Measurements from ENCODE around the gene TBC1D3I.

Gene TBC1D3I

DNA sequence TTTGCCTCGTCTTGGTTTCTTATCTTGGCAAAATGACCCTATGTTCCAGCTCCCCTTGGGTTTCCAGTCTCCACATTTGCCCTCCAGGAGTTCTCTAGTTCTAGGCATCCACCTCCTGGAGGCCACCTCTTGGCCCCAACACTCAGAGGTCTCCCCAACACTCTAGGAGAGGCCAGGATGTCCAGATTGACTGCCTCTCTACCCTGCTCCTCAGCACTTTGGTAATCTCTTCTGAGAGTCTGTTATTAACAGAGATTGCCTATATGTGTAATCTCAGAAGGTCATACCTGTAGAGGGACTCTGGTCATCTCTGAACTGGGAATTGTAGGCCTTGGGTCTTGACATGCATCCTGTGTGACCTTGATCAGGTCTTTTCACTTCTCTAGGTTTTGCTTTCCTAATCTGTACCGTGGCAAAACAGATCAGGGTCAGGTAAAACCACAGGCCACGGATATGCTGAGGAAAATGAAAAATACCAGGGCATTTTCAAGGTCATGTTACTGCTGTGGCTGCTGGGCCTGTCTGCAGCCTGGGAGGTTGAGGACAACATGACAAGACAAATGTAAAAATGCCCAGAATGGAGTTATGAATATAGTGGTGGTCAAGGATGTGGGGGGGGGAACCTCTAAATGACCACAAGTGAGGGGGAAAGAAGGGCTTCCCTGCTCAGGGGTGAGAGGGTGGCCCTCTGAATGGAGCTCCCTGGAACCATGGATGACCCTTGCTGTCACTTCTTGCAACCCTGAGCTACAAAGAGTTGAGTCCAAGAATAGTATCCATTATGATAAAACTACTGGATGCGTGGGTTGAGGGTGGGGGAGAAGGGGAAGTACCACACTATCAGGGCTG, 58.5 kb downstream of the TBC1D3I start:
- DNase-seq: no peak

DNA sequence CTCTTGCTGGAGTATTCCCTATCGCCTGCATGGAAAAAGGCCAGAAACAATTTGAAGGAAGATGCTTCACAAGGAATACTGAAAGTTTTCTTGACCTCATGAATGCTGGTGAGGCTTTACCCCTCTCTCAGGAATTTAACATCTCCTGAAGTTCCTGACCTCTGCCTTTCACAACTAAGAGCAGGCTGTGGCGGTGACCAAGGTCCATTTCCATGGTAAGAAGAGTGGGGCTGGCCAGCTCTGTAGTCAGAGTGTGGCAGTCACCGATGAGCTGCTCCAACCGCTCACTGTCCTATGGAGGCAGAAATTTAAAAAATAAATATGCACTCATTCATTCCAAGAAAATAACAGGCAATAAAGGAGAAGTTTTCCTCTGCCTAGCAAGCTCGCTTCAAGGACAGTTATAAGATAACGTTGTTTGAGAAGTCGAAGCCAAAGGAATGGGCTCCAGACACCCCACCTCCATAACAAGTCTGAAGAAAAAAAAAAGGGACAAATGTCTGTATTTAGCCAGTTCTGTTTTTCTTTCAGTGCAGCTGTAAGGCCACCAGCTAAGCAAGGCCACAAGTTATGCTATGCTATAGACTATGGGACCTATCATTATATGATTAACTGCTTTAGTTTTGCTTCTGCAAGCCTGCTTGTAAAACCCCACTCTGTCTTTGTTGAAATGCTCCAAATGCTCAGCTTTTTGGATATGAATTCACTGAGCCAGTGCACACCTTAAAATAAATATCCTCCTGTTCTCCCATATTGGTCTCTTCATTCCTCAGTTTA, 59.5 kb downstream of the TBC1D3I start:
- DNase-seq: no peak
